Trophoblast cell (in vitro differentiated cells and primary cell): Measurements from ENCODE around the gene CDH22.

Experiments used
- DNase-seq, 2 donors: peaks; one replicate each; pipeline ENCODE4 v3.0.0-alpha.2; 2016
- H2AFZ ChIP-seq: 2 replicates; pipeline ENCODE4 v1.6.1; 2013; ENCODE audit warnings: low read length, moderate library complexity, mild to moderate bottlenecking; ENCODE audit not compliant: insufficient read depth, poor library complexity
- H2AK5ac ChIP-seq: 2 replicates; pipeline ENCODE4 v1.6.1; 2013; ENCODE audit warnings: mild to moderate bottlenecking, low read length
- H2BK120ac ChIP-seq: 2 replicates; pipeline ENCODE4 v1.6.1; 2013; ENCODE audit warnings: low read length, mild to moderate bottlenecking, moderate library complexity; ENCODE audit not compliant: insufficient read depth, poor library complexity
- H2BK12ac ChIP-seq: 2 replicates; pipeline ENCODE4 v1.6.1; 2013; ENCODE audit warnings: mild to moderate bottlenecking, low read length, moderate library complexity
- H2BK5ac ChIP-seq: 2 replicates; pipeline ENCODE4 v1.6.1; 2013; ENCODE audit warnings: low read length, low read depth, moderate library complexity, mild to moderate bottlenecking; ENCODE audit not compliant: poor library complexity
- H3K14ac ChIP-seq: 2 replicates; pipeline ENCODE4 v1.6.1; 2013; ENCODE audit warnings: mild to moderate bottlenecking, low read length
- H3K18ac ChIP-seq: 2 replicates; pipeline ENCODE4 v1.6.1; 2013; ENCODE audit warnings: mild to moderate bottlenecking, low read length
- H3K23ac ChIP-seq: 2 replicates; pipeline ENCODE4 v1.6.1; 2013; ENCODE audit warnings: low read length
- H3K27ac ChIP-seq: 2 replicates; pipeline ENCODE4 v1.5.1; 2013; ENCODE audit warnings: low read depth, mild to moderate bottlenecking, inconsistent platforms, low read length, moderate library complexity
- H3K27me3 ChIP-seq: 2 replicates; pipeline ENCODE4 v1.6.1; 2013; ENCODE audit warnings: inconsistent platforms, mild to moderate bottlenecking, low read length, moderate library complexity; ENCODE audit not compliant: insufficient read depth
- H3K36me3 ChIP-seq, 2 experiments: 1 replicate in 1 of 2; 2 replicates in 1 of 2; pipeline ENCODE4 v1.6.1; 2013; ENCODE audit warnings: low read length in 2 of 2, mild to moderate bottlenecking in 2 of 2, moderate library complexity in 1 of 2; ENCODE audit not compliant: insufficient read depth in 2 of 2, control insufficient read depth in 1 of 2
- H3K4ac ChIP-seq: 2 replicates; pipeline ENCODE4 v1.6.1; 2013; ENCODE audit warnings: low read depth, mild to moderate bottlenecking, low read length, moderate library complexity
- H3K4me1 ChIP-seq, 2 experiments: 1 replicate in 1 of 2; 2 replicates in 1 of 2; pipeline ENCODE4 v1.6.1; 2013; ENCODE audit warnings: low read length in 2 of 2, mild to moderate bottlenecking in 2 of 2, moderate library complexity in 1 of 2; ENCODE audit not compliant: insufficient read depth in 2 of 2, control insufficient read depth in 1 of 2
- H3K4me2 ChIP-seq: 2 replicates; pipeline ENCODE4 v1.6.1; 2013; ENCODE audit warnings: inconsistent platforms, mild to moderate bottlenecking, low read length, moderate library complexity
- H3K4me3 ChIP-seq: 2 replicates; pipeline ENCODE4 v1.5.1; 2013; ENCODE audit warnings: mild to moderate bottlenecking, low read depth, low read length, inconsistent platforms
- H3K79me1 ChIP-seq: one replicate; pipeline ENCODE4 v1.6.1; 2013; ENCODE audit warnings: low read length
- H3K79me2 ChIP-seq: 2 replicates; pipeline ENCODE4 v1.6.1; 2013; ENCODE audit warnings: low read length, mild to moderate bottlenecking; ENCODE audit not compliant: control insufficient read depth, insufficient read depth, poor library complexity
- H3K9ac ChIP-seq: 2 replicates; pipeline ENCODE4 v1.6.1; 2013; ENCODE audit warnings: mild to moderate bottlenecking, low read length
- H3K9me3 ChIP-seq: 2 replicates; pipeline ENCODE4 v1.6.1; 2013; ENCODE audit warnings: low read depth, mild to moderate bottlenecking, control low read depth, inconsistent platforms, low read length; ENCODE audit not compliant: insufficient read depth
- H4K12ac ChIP-seq: 2 replicates; pipeline ENCODE4 v1.6.1; 2013; ENCODE audit warnings: low read depth, mild to moderate bottlenecking, low read length, moderate library complexity
- H4K8ac ChIP-seq: 2 replicates; pipeline ENCODE4 v1.6.1; 2013; ENCODE audit warnings: low read depth, mild to moderate bottlenecking, low read length, moderate library complexity
- H4K91ac ChIP-seq: one replicate; pipeline ENCODE4 v1.6.1; 2013; ENCODE audit warnings: low read depth, mild to moderate bottlenecking, low read length, moderate library complexity
- WGBS: extraction: QIAGEN DNeasy Blood & Tissue Kit; methylation state at CpG from one replicate; pipeline ENCODE4 v1.1.7; 2013; ENCODE audit warnings: missing lambda C conversion rate; ENCODE audit not compliant: insufficient read length, insufficient coverage; ENCODE audit errors: extremely low coverage; 5-methylcytosine and 5-hydroxymethylcytosine counted together

CDH22 gene

GRCh38 chr20:46296526-46297250 is 11.6 kb downstream of the CDH22 start:
- H3K79me1 ChIP-seq: no peaks in the 10 kb centered on the region
- no peak overlapping the region for H4K12ac ChIP-seq
- H3K79me2 ChIP-seq: no peaks in the 10 kb centered on the region
- no peak overlapping the region for H4K8ac ChIP-seq
- H3K23ac ChIP-seq: no peak overlapping the region
- H3K4me1 ChIP-seq: no peaks in the 10 kb centered on the region
- H3K18ac ChIP-seq: no peak overlapping the region
- no peak overlapping the region for H3K27ac ChIP-seq
- H3K4ac ChIP-seq: no peak overlapping the region
- no peak overlapping the region for H2AFZ ChIP-seq
- H3K9me3 ChIP-seq: peaks cover 2% of the 10 kb centered on the region
- H2BK5ac ChIP-seq: no peak overlapping the region
- H3K14ac ChIP-seq: no peak overlapping the region
- peaks cover 4% of the 10 kb centered on the region for H3K27me3 ChIP-seq
- H4K91ac ChIP-seq: no peak overlapping the region
- no peak overlapping the region for H2BK120ac ChIP-seq
- no peak overlapping the region for H2AK5ac ChIP-seq
- DNase-seq: no peak
- H3K4me3 ChIP-seq: no peak overlapping the region
- H3K36me3 ChIP-seq: no peaks in the 10 kb centered on the region
- H3K4me2 ChIP-seq: no peak overlapping the region
- no peak overlapping the region for H2BK12ac ChIP-seq
- WGBS: no CpG with 5 or more reads among the region's 12 CpGs
- no peak overlapping the region for H3K9ac ChIP-seq

DNA sequence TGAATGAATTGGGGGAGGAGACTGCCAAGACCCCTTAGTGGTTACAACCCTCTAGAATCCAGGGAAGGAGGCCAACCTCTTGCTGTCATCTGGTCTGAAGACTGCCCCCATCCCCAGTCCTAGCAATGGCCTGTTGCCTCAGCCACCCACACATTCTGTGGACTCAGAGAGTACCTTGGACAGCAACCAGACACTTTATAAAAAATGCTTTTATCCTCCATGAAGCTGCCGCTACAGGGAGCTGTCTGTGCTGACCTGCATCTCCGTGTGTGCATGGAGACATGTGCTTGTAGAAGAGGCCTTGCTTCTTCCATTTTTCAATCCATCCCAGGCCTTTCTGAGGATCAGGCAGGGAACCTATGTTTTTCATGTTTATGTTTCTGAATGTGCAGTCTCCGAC is 15.2 kb downstream of the CDH22 start:
- peak in 1 of 2 donors; percentile 52 for DNase-seq
- H2BK12ac ChIP-seq: no peak overlapping the region
- H2BK120ac ChIP-seq: no peak overlapping the region
- H3K4me3 ChIP-seq: no peak overlapping the region
- no peak overlapping the region for H2AFZ ChIP-seq
- H3K4me1 ChIP-seq: no peaks in the 10 kb centered on the region
- no peaks in the 10 kb centered on the region for H3K79me2 ChIP-seq
- H3K9ac ChIP-seq: no peak overlapping the region
- H3K9me3 ChIP-seq: peaks cover 4% of the 10 kb centered on the region
- H3K79me1 ChIP-seq: no peaks in the 10 kb centered on the region
- no peak overlapping the region for H3K23ac ChIP-seq
- H3K27me3 ChIP-seq: peaks cover 4% of the 10 kb centered on the region
- WGBS: no CpG with 5 or more reads among the region's 3 CpGs
- H4K91ac ChIP-seq: no peak overlapping the region
- no peak overlapping the region for H3K14ac ChIP-seq
- no peaks in the 10 kb centered on the region for H3K36me3 ChIP-seq
- H4K8ac ChIP-seq: no peak overlapping the region
- no peak overlapping the region for H3K18ac ChIP-seq
- no peak overlapping the region for H2BK5ac ChIP-seq
- no peak overlapping the region for H3K4ac ChIP-seq
- H4K12ac ChIP-seq: no peak overlapping the region
- no peak overlapping the region for H3K27ac ChIP-seq
- no peak overlapping the region for H3K4me2 ChIP-seq
- H2AK5ac ChIP-seq: no peak overlapping the region

DNA sequence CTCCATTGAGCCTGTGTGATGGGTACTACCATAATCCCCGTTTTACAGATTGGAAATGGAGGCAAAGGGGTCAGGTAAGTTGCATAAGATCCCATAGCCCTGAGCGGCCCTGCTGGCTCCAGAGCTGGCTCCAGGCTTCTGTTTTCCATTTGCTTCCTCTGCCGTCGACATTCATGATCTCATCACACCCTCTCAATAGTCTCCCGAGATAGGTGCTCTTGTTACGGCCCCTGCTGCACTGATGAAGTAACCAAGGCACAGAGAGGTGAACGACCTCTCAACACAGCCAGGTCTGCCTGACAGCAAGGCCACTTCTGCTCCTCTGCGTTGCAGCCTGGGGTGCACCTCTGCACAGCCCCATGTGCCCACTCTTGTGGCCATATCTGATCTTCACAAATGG is 16.9 kb downstream of the CDH22 start:
- no peak overlapping the region for H2BK12ac ChIP-seq
- no peak overlapping the region for H2AFZ ChIP-seq
- no peak overlapping the region for H2BK5ac ChIP-seq
- H3K18ac ChIP-seq: no peak overlapping the region
- H4K91ac ChIP-seq: no peak overlapping the region
- no peak overlapping the region for H3K27ac ChIP-seq
- H2BK120ac ChIP-seq: no peak overlapping the region
- H3K9ac ChIP-seq: no peak overlapping the region
- H3K36me3 ChIP-seq: no peaks in the 10 kb centered on the region
- no CpG with 5 or more reads among the region's 8 CpGs for WGBS
- H3K14ac ChIP-seq: no peak overlapping the region
- peaks cover 4% of the 10 kb centered on the region for H3K27me3 ChIP-seq
- no peaks in the 10 kb centered on the region for H3K79me1 ChIP-seq
- H3K4me2 ChIP-seq: no peak overlapping the region
- H3K4ac ChIP-seq: no peak overlapping the region
- no peak overlapping the region for H3K23ac ChIP-seq
- no peak overlapping the region for H2AK5ac ChIP-seq
- no peaks in the 10 kb centered on the region for H3K4me1 ChIP-seq
- no peaks in the 10 kb centered on the region for H3K79me2 ChIP-seq
- peaks cover 2% of the 10 kb centered on the region for H3K9me3 ChIP-seq
- no peak overlapping the region for H3K4me3 ChIP-seq
- no peak for DNase-seq
- no peak overlapping the region for H4K8ac ChIP-seq
- no peak overlapping the region for H4K12ac ChIP-seq

- Histone ChIP-seq H2AK5ac (no peak overlapping the region), H2BK120ac (no peak overlapping the region), H3K4me1 (no peaks in the 10 kb centered on the region), H3K36me3 (no peaks in the 10 kb centered on the region), H3K18ac (no peak overlapping the region), H3K23ac (no peak overlapping the region), H3K27ac (no peak overlapping the region), H2BK12ac (no peak overlapping the region), H3K4me3 (no peak overlapping the region), H3K4me2 (no peak overlapping the region), H3K14ac (no peak overlapping the region), H3K4ac (no peak overlapping the region), H4K91ac (no peak overlapping the region), H3K79me1 (no peaks in the 10 kb centered on the region), H4K12ac (no peak overlapping the region), H4K8ac (no peak overlapping the region), H3K9me3 (peaks cover 2% of the 10 kb centered on the region), H3K27me3 (peaks cover 4% of the 10 kb centered on the region), H2BK5ac (no peak overlapping the region), H2AFZ (no peak overlapping the region), H3K79me2 (no peaks in the 10 kb centered on the region), H3K9ac (no peak overlapping the region)
- WGBS: no CpG with 5 or more reads among the region's 5 CpGs
- DNase-seq: no peak
Observed at GRCh38 chr20:46289432-46289831, 18.9 kb downstream of the CDH22 start.
